ENCODE measurements around the gene SMNDC1.
"Not testable (repeated sequence)": the region's sequence is repeated elsewhere in the genome, so short reads cannot be mapped to it uniquely, and the experiment has no call there.

Gene SMNDC1

DNA sequence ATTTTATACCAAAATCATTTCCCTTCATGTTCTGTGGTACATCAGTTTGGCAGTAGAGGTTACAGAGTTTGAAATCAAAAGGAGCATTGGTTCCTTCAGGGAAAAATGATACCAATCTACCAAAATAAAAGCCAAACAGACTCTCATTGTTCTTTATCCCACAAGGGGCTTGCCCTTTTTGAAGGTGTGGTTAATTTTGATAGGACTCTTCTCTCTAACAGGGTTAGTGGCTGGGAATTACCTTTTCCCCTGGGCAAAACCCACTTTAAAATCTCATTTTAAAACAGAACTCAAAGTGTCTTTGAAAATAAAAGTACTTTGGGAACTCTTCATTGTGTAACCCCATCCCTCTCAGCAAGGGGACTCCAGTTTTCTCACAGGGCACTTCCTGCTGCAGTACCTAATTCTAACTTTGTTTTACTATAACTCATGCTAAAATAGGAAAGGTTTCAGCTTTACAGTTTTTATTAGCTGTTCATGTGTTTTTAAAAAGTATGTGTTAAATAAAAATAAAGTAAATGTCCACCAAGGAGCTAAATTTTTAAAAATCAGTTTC is 30.6 kb downstream of the SMNDC1 start:
- TF ChIP-seq, protein P1, sequence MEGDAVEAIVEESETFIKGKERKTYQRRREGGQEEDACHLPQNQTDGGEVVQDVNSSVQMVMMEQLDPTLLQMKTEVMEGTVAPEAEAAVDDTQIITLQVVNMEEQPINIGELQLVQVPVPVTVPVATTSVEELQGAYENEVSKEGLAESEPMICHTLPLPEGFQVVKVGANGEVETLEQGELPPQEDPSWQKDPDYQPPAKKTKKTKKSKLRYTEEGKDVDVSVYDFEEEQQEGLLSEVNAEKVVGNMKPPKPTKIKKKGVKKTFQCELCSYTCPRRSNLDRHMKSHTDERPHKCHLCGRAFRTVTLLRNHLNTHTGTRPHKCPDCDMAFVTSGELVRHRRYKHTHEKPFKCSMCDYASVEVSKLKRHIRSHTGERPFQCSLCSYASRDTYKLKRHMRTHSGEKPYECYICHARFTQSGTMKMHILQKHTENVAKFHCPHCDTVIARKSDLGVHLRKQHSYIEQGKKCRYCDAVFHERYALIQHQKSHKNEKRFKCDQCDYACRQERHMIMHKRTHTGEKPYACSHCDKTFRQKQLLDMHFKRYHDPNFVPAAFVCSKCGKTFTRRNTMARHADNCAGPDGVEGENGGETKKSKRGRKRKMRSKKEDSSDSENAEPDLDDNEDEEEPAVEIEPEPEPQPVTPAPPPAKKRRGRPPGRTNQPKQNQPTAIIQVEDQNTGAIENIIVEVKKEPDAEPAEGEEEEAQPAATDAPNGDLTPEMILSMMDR (IDR thresholded peaks at IDR 0.05; ENCODE audit: insufficient read depth, missing control alignments): no peak
- no peak for DNase-seq (ENCODE audit: insufficient read length, low spot score)
- no peak for FAIRE-seq

GRCh38 chr10:110273474-110273873 is 31.2 kb downstream of the SMNDC1 start:
- FAIRE-seq (no peak), DNase-seq (ENCODE audit: insufficient read length, low spot score) (no peak)
- TF ChIP-seq, protein P1 (IDR thresholded peaks at IDR 0.05; ENCODE audit: insufficient read depth, missing control alignments): no peak

DNA sequence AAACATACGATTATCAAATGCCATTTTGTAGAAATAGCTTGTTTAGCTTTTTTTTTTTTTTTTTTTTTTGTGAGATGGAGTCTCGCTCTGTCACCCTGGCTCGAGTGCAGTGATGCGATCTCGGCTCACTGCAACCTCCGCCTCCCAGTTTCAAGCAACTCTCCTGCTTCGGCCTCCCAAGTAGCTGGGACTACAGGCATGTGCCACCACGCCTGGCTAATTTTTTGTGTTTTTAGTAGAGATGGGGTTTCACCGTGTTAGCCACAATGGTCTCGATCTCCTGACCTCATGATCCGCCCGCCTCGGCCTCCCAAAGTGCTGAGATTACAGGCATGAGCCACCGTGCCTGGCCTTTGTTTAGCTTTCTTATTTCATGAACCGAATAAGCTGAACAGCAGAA is 31.7 kb downstream of the SMNDC1 start:
- not testable (repeated sequence) for DNase-seq (ENCODE audit: insufficient read length, low spot score); FAIRE-seq

GRCh38 chr10:110269374-110270318 is 35.1 kb downstream of the SMNDC1 start:
- TF ChIP-seq, protein P1 (IDR thresholded peaks at IDR 0.05; ENCODE audit: insufficient read depth, missing control alignments): no peak
- FAIRE-seq (no peak), DNase-seq (ENCODE audit: insufficient read length, low spot score) (no peak)

DNA sequence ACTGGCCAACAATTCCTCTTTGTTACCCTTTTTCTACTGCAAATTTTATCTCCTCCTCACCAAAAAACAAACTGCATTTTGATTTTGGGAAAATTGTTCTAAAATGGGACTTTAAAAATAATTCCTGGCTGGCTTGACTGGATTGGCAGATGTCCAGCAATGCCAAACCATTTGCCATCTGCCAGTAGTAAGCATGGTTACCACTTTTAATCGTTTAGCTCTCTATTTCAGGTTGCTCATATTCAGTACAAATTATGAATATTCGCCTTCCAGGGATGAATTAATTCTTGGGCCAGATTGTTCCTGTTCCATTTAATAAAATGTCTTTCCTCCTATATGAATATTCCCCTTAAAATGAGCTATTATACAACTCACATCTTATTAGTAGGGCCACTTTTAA is 35.7 kb downstream of the SMNDC1 start:
- TF ChIP-seq, protein P1 (IDR thresholded peaks at IDR 0.05; ENCODE audit: insufficient read depth, missing control alignments): no peak
- no peak for FAIRE-seq
- DNase-seq (ENCODE audit: insufficient read length, low spot score): no peak

DNA sequence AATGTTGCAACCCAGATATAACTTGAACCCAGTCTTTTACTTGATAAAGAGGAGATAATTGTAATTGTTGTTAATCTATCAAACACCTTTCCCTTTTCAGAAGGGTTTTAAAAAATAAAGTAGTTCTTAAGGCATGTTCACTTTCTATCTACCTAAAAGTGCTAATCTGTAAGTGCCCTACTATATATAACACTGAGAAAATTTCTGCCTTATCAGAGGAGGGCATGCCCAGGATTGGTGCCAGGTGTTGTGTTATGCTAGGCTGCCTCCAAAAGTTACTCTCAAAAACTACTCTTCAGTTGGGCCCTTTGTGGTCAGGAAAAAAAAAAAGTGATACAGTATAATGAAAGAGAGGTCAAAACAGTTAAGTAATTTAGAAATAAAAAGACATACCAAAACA is 36.3 kb downstream of the SMNDC1 start:
- no peak for FAIRE-seq
- TF ChIP-seq, protein P1 (IDR thresholded peaks at IDR 0.05; ENCODE audit: insufficient read depth, missing control alignments): no peak
- no peak for DNase-seq (ENCODE audit: insufficient read length, low spot score)

GRCh38 chr10:110267276-110267675 is 37.4 kb downstream of the SMNDC1 start:
- FAIRE-seq (no peak), DNase-seq (ENCODE audit: insufficient read length, low spot score) (no peak)
- TF ChIP-seq, protein P1 (IDR thresholded peaks at IDR 0.05; ENCODE audit: insufficient read depth, missing control alignments): no peak
